H1 (cell line): ENCODE measurements around the gene FBN1. TPM values are rescaled to one million over a fixed set of nuclear protein-coding genes. Genes with fewer than 3 reads are reported as not detected.

Experiments
- CHD1 ChIP-seq: IDR thresholded peaks from 2 replicates; pipeline ENCODE4 v1.6.1; 2012; ENCODE audit warnings: low read depth, low read length, improper control_type of control experiment
- EZH2 ChIP-seq: fragments of 200-600 bp; sonication (generic); IDR thresholded peaks from 2 replicates; pipeline ENCODE4 v1.7.1; 2012; ENCODE audit warnings: low read depth, mild to moderate bottlenecking, moderate library complexity, low read length, inconsistent platforms; ENCODE audit not compliant: severe bottlenecking
- NANOG ChIP-seq: IDR thresholded peaks from 2 replicates; pipeline ENCODE4 v1.6.1; 2011; ENCODE audit warnings: low read length, low read depth, mild to moderate bottlenecking, inconsistent platforms; ENCODE audit not compliant: insufficient read depth, poor library complexity, severe bottlenecking
- YY1 ChIP-seq: IDR thresholded peaks from 2 replicates; pipeline ENCODE4 v1.6.1; 2011; ENCODE audit warnings: low read depth, mild to moderate bottlenecking, low read length
- polyA plus RNA-seq, 7 experiments: library from polyadenylated mRNA; depleted of rRNA in 3 of 7; stranded (reverse) in 5 of 7; unstranded in 2 of 7; fragments of >200 nt in 5 of 7; fragments of 200-250 nt in 2 of 7; gene quantifications; 1 replicate in 5 of 7; 2 replicates in 1 of 7; 4 replicates in 1 of 7; pipeline versions ENCODE4 v1.2.1 to v1.2.3, GENCODE V29; 2011 to 2013; ENCODE audit warnings: missing spikeins in 2 of 7, mixed read lengths in 2 of 7
- total RNA-seq: library from RNA; stranded (reverse); fragmentation: NEBNext Ultra II Directional; extraction: Animal tissue kit (Norgen Biotek cat#: 25700); gene quantifications from 2 replicates; pipeline ENCODE4 v1.2.1, GENCODE V29; 2021

FBN1 gene
- total and polyA plus RNA-seq, 2 of the 8 experiments (the other 6 are each of a cell fraction or from before 2014, with no cell fraction given), result 3.0 to 4.0 TPM

- TF ChIP-seq NANOG (no peak), EZH2 (no peak), CHD1 (no peak), YY1 (no peak)
Measured at GRCh38 chr15:48365575-48365974, 279.9 kb downstream of the FBN1 start (continued).
